SJCRH30 (cell line): Measurements from ENCODE around the gene PIGA. TPM values are rescaled to one million over a fixed set of nuclear protein-coding genes. Genes with fewer than 3 reads are reported as not detected.
A peak's percentile ranks its signal among the peaks of the same experiment; 100 is the strongest.
"Not testable (repeated sequence)": the region's sequence is repeated elsewhere in the genome, so short reads cannot be mapped to it uniquely, and the experiment has no call there.

Experiments
- DNase-seq, 2 experiments: peaks; one replicate each; pipeline ENCODE4 v3.0.0-alpha.2; 2015 to 2020
- H3K27ac ChIP-seq: fragments of 250-450 bp; sonication (Bioruptor Pico); 2 replicates; pipeline ENCODE4 v1.5.1; 2020; ENCODE audit warnings: mild to moderate bottlenecking, moderate library complexity
- H3K27me3 ChIP-seq: fragments of 250-450 bp; sonication (Bioruptor Pico); 2 replicates; pipeline ENCODE4 v1.5.1; 2020; ENCODE audit warnings: mild to moderate bottlenecking, moderate library complexity
- H3K36me3 ChIP-seq: fragments of 250-450 bp; sonication (Bioruptor Pico); 2 replicates; pipeline ENCODE4 v1.5.1; 2020; ENCODE audit warnings: mild to moderate bottlenecking, moderate library complexity
- H3K4me1 ChIP-seq: fragments of 250-450 bp; sonication (Bioruptor Pico); 2 replicates; pipeline ENCODE4 v1.5.1; 2020; ENCODE audit warnings: mild to moderate bottlenecking, moderate library complexity
- H3K4me3 ChIP-seq: fragments of 250-450 bp; sonication (Bioruptor Pico); 2 replicates; pipeline ENCODE4 v1.5.1; 2020; ENCODE audit warnings: mild to moderate bottlenecking, moderate library complexity
- H3K9me3 ChIP-seq: fragments of 250-450 bp; sonication (Bioruptor Pico); replicated peaks from 2 replicates; pipeline ENCODE4 v1.5.1; 2020; ENCODE audit warnings: mild to moderate bottlenecking, moderate library complexity
- total RNA-seq: library from RNA; depleted of rRNA; stranded (reverse); fragments of >200 nt; shearing (Covaris generic); gene quantifications from 2 replicates; pipeline ENCODE4 v1.2.3, GENCODE V29; 2014

PIGA gene
- total RNA-seq, 1 experiment from 2014 or later: 43.0 TPM

GRCh38 chrX:15340867-15341266, 5.5 kb upstream of the PIGA start:
- Histone ChIP-seq H3K27me3 (no peaks in the 10 kb centered on the region), H3K36me3 (no peaks in the 10 kb centered on the region), H3K4me3 (no peak overlapping the region), H3K27ac (no peak overlapping the region), H3K4me1 (no peaks in the 10 kb centered on the region), H3K9me3 (no peaks in the 10 kb centered on the region)
- no peak for DNase-seq

GRCh38 chrX:15336023-15336413, 695 bp upstream of the PIGA start:
- H3K27ac ChIP-seq: no peak overlapping the region; the same call in 1 of the 2 replicates
- peak; percentile 30 to 53 for DNase-seq
- no peaks in the 10 kb centered on the region for H3K9me3 ChIP-seq
- H3K4me3 ChIP-seq: peak overlapping the region; percentile 97
- H3K4me1 ChIP-seq: no peaks in the 10 kb centered on the region
- H3K36me3 ChIP-seq: peaks cover 9% of the 10 kb centered on the region; the same call in 1 of the 2 replicates
- H3K27me3 ChIP-seq: no peaks in the 10 kb centered on the region

- peak overlapping the region; percentile 72 for H3K27ac ChIP-seq
- no peak for DNase-seq
Measured at GRCh38 chrX:15334561-15334960, 762 bp downstream of the PIGA start.

DNA sequence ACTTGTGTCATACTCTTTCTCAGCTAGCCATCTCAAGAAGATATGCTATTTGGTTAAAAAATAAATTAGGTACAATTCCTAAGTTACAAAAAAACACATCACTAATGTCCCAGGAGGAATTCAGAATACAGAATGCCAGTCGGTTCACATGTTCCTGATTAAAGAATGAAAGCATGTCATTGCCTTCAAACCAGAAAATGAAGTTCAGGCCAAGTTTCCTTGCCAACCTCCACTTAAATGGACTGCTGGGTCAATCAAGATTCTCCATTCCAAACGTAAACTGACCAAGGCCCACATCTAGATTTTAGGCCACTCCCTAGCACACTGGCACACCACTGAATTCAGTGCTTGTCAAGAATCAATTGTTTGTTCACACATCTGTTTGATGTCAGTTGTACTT, 6.5 kb downstream of the PIGA start:
- Histone ChIP-seq H3K27ac (no peak overlapping the region), H3K36me3 (peaks cover 38% of the 10 kb centered on the region), H3K27me3 (no peaks in the 10 kb centered on the region), H3K9me3 (no peaks in the 10 kb centered on the region), H3K4me3 (no peak overlapping the region), H3K4me1 (no peaks in the 10 kb centered on the region)
- DNase-seq: no peak

More at GRCh38 chrX:15334561-15334960, 762 bp downstream of the PIGA start:
- Histone ChIP-seq H3K27me3 (no peaks in the 10 kb centered on the region), H3K4me3 (peak overlapping the region; percentile 97), H3K4me1 (no peaks in the 10 kb centered on the region), H3K9me3 (no peaks in the 10 kb centered on the region), H3K36me3 (peaks cover 13% of the 10 kb centered on the region)

GRCh38 chrX:15328131-15328530, 7.2 kb downstream of the PIGA start:
- DNase-seq: no peak
- no peaks in the 10 kb centered on the region for H3K9me3 ChIP-seq
- no peak overlapping the region for H3K4me3 ChIP-seq
- H3K27ac ChIP-seq: no peak overlapping the region
- H3K4me1 ChIP-seq: no peaks in the 10 kb centered on the region
- H3K36me3 ChIP-seq: peaks cover 43% of the 10 kb centered on the region
- H3K27me3 ChIP-seq: no peaks in the 10 kb centered on the region

GRCh38 chrX:15322472-15322871, 12.9 kb downstream of the PIGA start:
- DNase-seq: no peak
- no peak overlapping the region for H3K27ac ChIP-seq

DNA sequence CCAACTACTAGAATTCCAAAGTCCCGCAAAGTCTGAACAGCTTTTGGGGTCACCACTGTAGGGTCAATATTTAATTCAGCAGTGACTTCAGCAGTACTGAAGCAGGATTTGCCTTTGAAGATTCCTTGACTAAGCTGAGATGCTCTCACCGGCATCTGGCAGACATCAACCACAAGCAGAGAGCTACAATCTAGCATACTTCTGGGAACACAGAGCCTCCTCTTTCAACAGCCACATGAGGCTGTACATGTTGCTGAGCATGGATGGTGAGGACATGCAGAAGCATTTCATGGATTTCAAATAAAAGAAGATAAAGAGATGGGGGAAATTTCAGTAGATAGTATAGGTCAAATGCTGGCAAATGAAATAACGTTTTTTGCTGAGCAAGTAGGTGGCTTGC, 13.3 kb downstream of the PIGA start:
- Histone ChIP-seq H3K27me3 (no peaks in the 10 kb centered on the region), H3K36me3 (peaks cover 40% of the 10 kb centered on the region), H3K4me3 (no peak overlapping the region), H3K9me3 (no peaks in the 10 kb centered on the region), H3K4me1 (no peaks in the 10 kb centered on the region), H3K27ac (no peak overlapping the region)
- no peak for DNase-seq

More at GRCh38 chrX:15322472-15322871, 12.9 kb downstream of the PIGA start:
- Histone ChIP-seq H3K4me1 (no peaks in the 10 kb centered on the region), H3K27me3 (no peaks in the 10 kb centered on the region), H3K36me3 (peaks cover 42% of the 10 kb centered on the region), H3K9me3 (no peaks in the 10 kb centered on the region), H3K4me3 (no peak overlapping the region)

- Histone ChIP-seq H3K4me3 (no peak overlapping the region), H3K4me1 (no peaks in the 10 kb centered on the region)
- DNase-seq: no peak
Measured at GRCh38 chrX:15321447-15321846, 13.9 kb downstream of the PIGA start.

GRCh38 chrX:15320297-15320696, 15.0 kb downstream of the PIGA start:
- no peak overlapping the region for H3K27ac ChIP-seq
- no peaks in the 10 kb centered on the region for H3K27me3 ChIP-seq
- peaks cover 36% of the 10 kb centered on the region for H3K36me3 ChIP-seq
- no peaks in the 10 kb centered on the region for H3K4me1 ChIP-seq
- no peak for DNase-seq
- H3K9me3 ChIP-seq: no peaks in the 10 kb centered on the region
- no peak overlapping the region for H3K4me3 ChIP-seq

More at GRCh38 chrX:15321447-15321846, 13.9 kb downstream of the PIGA start:
- no peaks in the 10 kb centered on the region for H3K27me3 ChIP-seq
- H3K9me3 ChIP-seq: no peaks in the 10 kb centered on the region
- no peak overlapping the region for H3K27ac ChIP-seq
- peaks cover 40% of the 10 kb centered on the region for H3K36me3 ChIP-seq

DNA sequence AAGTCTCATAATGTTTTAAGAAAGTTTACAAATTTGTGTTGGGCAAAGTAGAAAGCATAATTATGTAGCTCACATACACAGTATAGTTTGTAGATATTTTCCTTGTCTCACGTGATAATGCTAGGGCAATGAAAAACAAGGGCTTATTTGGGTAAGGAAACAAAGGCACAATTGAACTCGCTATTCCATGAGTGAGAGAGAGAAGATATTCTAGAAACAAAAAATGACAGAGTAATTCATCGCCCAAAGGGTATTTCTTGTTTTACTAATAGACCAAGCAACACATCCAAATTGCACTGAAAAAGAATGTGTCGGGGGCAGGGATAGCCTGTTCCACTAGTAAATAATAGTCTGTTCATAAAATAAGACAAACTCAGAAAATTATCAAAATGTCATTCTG, 16.2 kb downstream of the PIGA start:
- DNase-seq: no peak
- H3K9me3 ChIP-seq: no peaks in the 10 kb centered on the region
- H3K4me1 ChIP-seq: no peaks in the 10 kb centered on the region
- no peak overlapping the region for H3K27ac ChIP-seq
- no peak overlapping the region for H3K4me3 ChIP-seq
- H3K36me3 ChIP-seq: peaks cover 27% of the 10 kb centered on the region
- no peaks in the 10 kb centered on the region for H3K27me3 ChIP-seq

DNA sequence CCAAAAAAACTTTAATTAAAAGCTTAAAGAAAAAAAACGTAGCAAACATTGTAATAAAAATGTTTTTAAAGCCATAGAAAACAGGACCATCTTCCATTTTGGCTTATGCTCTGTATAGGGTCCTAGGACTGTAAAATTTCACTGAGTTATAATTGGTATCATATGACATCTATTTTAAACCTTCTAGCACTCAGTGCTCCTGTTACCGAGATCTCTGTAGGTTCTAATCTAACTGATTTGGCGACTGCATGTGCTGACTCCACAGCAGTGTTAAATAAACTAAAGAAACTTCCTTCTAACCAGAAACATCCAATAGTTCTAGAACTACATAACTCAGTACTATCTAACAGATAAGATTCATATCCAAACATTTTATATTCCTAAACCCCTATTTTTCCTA, 19.8 kb downstream of the PIGA start, which contains the start of gene ASB11:
Gene ASB11 (minus strand): TSS at position 132 of the 400 bp plus-strand sequence. CDS start 35 bp downstream, at position 97.
- peaks cover 4% of the 10 kb centered on the region for H3K36me3 ChIP-seq
- H3K9me3 ChIP-seq: no peaks in the 10 kb centered on the region
- no peak for DNase-seq
- H3K4me1 ChIP-seq: no peaks in the 10 kb centered on the region
- no peak within 1 kb of the TSS for H3K4me3 ChIP-seq
- H3K27ac ChIP-seq: no peak within 1 kb of the TSS
- no peaks in the 10 kb centered on the region for H3K27me3 ChIP-seq

- DNase-seq: no peak
- H3K4me1 ChIP-seq: no peaks in the 10 kb centered on the region
- H3K27ac ChIP-seq: no peak overlapping the region
- H3K9me3 ChIP-seq: no peaks in the 10 kb centered on the region
- H3K4me3 ChIP-seq: no peak overlapping the region
- H3K27me3 ChIP-seq: no peaks in the 10 kb centered on the region
- peaks cover under 1% of the 10 kb centered on the region; the same call in 1 of the 2 replicates for H3K36me3 ChIP-seq
Measured at GRCh38 chrX:15314472-15314871, 20.9 kb downstream of the PIGA start.

DNA sequence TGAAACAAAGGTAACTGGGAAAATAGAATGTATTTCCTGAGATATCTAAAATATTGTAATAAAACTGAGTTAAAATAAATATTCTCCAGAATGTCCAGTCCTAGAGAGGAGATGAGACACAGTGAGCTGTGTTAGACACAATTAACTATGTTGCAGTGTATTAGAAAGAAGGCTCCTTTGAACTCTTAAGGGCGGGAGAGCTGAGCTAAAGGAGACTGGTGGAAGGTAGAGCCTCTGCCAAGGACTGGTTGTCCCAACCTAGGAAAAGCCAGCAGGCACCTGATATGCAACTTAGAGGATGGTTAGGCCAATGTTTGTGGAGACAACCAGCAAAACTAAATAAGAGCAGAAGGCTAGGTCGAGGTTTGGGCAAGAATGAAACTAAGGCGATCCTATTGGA, 24.2 kb downstream of the PIGA start:
- Histone ChIP-seq H3K4me3 (no peak overlapping the region), H3K27ac (no peak overlapping the region), H3K27me3 (no peaks in the 10 kb centered on the region), H3K4me1 (no peaks in the 10 kb centered on the region), H3K9me3 (no peaks in the 10 kb centered on the region), H3K36me3 (no peaks in the 10 kb centered on the region)
- no peak for DNase-seq

GRCh38 chrX:15310117-15310516, 25.2 kb downstream of the PIGA start:
- H3K27ac ChIP-seq: no peak overlapping the region
- peak in 1 of 2 experiments; percentile 33 for DNase-seq

DNA sequence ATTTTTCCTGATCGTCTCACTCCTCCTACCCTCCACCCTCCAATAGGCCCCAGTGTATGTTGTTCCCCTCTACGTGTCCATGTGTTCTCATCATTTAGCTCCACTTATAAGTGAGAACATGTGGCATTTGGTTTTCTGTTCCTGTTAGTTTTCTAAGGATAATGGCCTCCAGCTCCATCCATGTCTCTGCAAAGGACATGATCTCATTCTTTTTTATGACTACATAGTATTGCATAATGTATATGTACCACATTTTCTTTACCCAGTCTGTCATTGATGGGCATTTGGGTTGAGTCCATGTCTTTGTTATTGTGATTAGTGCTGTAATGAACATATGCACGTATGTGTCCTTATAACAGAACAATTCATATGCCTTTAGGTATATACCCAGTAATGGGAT, 29.4 kb downstream of the PIGA start:
- DNase-seq, H3K27ac ChIP-seq, H3K4me3 ChIP-seq, H3K27me3 ChIP-seq, H3K36me3 ChIP-seq, H3K9me3 ChIP-seq: not testable (repeated sequence)
- H3K4me1 ChIP-seq: peaks cover 12% of the 10 kb centered on the region

More at GRCh38 chrX:15310117-15310516, 25.2 kb downstream of the PIGA start:
- no peak overlapping the region for H3K4me3 ChIP-seq
- H3K9me3 ChIP-seq: no peaks in the 10 kb centered on the region
- no peaks in the 10 kb centered on the region for H3K36me3 ChIP-seq
- H3K4me1 ChIP-seq: no peaks in the 10 kb centered on the region
- no peaks in the 10 kb centered on the region for H3K27me3 ChIP-seq

- H3K36me3 ChIP-seq: no peaks in the 10 kb centered on the region
- H3K27ac ChIP-seq: peak overlapping the region; percentile 41
- peaks cover 12% of the 10 kb centered on the region for H3K4me1 ChIP-seq
- peak; percentile 81 to 88 for DNase-seq
- no peak overlapping the region for H3K4me3 ChIP-seq
- no peaks in the 10 kb centered on the region for H3K27me3 ChIP-seq
- no peaks in the 10 kb centered on the region for H3K9me3 ChIP-seq
Measured at GRCh38 chrX:15301924-15302323, 33.4 kb downstream of the PIGA start.
